NCI-H82 (cell line): ENCODE results near the gene RAD52.

Experiments
- DNase-seq: peaks from one replicate; lab custom pipeline; 2025; lab: John Stamatoyannopoulos, UW

The RAD52 gene

DNA sequence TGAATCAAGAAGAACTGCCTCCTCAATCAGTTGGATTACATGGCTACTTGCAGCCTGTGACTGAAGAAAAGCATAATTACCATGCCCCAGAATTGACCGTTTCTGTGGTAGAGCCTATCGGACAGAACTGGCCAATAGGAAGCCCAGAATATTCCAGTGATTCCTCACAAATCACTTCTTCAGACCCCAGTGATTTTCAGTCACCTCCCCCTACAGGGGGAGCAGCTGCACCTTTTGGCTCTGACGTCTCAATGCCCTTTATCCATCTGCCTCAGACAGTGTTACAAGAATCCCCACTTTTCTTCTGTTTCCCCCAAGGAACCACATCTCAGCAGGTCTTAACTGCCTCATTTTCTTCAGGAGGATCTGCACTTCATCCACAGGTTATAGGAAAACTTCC is 80.8 kb downstream of the RAD52 start:
- DNase-seq, result peak; percentile 31

DNA sequence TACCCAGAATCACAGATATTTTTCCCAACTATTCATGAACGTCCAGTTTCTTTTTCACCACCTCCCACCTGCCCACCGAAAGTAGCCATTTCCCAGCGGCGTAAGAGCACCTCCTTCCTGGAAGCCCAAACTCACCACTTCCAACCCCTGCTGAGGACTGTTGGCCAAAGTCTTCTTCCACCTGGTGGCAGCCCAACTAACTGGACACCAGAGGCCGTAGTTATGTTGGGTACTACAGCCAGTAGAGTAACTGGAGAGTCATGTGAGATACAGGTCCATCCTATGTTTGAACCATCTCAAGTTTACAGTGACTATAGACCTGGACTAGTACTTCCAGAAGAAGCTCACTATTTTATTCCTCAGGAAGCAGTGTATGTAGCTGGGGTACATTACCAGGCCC is 81.6 kb downstream of the RAD52 start:
- DNase-seq, result no peak

DNA sequence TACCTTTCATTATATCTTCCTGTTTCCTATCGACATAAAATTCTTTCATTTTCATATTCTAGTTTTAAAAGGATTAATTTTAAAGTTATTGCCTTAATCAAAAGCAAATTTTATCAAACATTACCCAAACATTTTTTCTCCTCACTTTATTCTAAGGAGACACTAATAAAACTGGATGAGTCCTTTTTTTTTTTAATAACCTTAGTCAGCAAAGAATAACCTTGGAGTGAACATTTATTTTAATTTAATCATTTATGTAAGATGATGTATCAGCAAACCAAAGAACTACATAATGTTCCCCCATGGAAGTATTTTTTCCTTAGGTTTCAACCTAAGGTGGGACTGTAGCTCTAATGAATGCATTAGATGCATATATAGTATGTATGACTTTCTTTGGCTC is 83.9 kb downstream of the RAD52 start:
- no peak for DNase-seq

DNA sequence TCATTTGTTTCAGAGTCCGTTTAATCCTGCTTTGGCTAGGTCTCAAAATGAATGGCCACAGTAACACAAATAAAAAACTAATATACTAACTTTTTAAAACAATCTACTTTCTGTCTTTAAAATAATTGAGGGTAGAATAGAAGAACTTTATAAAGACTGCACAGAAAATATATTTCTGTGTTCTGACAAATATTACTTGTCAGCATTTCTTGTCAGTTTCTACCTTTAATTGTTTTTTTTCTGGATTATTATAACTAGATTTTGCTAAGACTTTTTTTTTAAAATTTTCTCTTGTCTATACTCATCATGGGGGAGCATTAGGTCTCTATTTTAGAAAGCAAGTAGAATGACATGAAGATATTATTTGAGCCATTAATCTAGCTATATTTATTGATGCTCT is 86.2 kb downstream of the RAD52 start:
- no peak for DNase-seq

GRCh38 chr12:862303-862911 is 87.1 kb downstream of the RAD52 start:
- no peak for DNase-seq
